Neural progenitor cell (in vitro differentiated cells): ENCODE measurements around the gene ETV7.

Source experiments
- EZH2 ChIP-seq: fragments of 200-600 bp; sonication (generic); IDR thresholded peaks from 2 replicates; pipeline ENCODE4 v1.6.1; 2017; ENCODE audit warnings: antibody characterized with exemption, mild to moderate bottlenecking, moderate library complexity
- EZH2phosphoT487 ChIP-seq: fragments of 200-600 bp; sonication (generic); IDR thresholded peaks from 2 replicates; pipeline ENCODE4 v1.6.1; 2017; ENCODE audit warnings: antibody characterized with exemption
- TF ChIP-seq, protein P1 (sequence below): fragments of 200-600 bp; sonication (generic); IDR thresholded peaks from 2 replicates; pipeline ENCODE4 v1.5.1; 2017; ENCODE audit warnings: antibody characterized with exemption, mild to moderate bottlenecking

DNA sequence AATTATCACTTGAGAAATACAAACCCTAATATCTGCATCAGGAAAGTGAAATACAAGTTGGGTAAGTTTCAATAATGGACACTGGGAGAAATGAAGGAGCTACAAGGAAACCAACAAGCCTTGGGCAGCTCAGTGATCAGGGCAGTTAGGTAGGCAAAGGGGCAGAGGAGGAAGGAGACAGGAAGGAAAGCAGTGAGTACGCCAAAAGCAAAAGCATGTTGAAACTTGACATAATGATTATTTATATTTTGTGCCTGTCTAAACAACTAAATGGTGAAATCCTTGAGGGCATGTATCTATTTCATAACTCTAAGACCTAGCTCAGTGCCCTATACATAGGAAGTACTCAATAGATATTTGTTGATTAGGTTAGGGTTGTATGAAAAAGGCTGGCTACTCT, 31.8 kb upstream of the ETV7 start:
- TF ChIP-seq, protein P1, sequence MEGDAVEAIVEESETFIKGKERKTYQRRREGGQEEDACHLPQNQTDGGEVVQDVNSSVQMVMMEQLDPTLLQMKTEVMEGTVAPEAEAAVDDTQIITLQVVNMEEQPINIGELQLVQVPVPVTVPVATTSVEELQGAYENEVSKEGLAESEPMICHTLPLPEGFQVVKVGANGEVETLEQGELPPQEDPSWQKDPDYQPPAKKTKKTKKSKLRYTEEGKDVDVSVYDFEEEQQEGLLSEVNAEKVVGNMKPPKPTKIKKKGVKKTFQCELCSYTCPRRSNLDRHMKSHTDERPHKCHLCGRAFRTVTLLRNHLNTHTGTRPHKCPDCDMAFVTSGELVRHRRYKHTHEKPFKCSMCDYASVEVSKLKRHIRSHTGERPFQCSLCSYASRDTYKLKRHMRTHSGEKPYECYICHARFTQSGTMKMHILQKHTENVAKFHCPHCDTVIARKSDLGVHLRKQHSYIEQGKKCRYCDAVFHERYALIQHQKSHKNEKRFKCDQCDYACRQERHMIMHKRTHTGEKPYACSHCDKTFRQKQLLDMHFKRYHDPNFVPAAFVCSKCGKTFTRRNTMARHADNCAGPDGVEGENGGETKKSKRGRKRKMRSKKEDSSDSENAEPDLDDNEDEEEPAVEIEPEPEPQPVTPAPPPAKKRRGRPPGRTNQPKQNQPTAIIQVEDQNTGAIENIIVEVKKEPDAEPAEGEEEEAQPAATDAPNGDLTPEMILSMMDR, result no peak
- no peak for TF ChIP-seq EZH2
- TF ChIP-seq EZH2phosphoT487, result no peak
